ENCODE results near the gene PRND. TPM values are rescaled to one million over a fixed set of nuclear protein-coding genes. Genes with fewer than 3 reads are reported as not detected.
A peak's percentile ranks its signal among the peaks of the same experiment; 100 is the strongest.

PRND gene
- total RNA-seq, 4 donors from 2014 or later = under 0.01 TPM; not detected in 3

DNA sequence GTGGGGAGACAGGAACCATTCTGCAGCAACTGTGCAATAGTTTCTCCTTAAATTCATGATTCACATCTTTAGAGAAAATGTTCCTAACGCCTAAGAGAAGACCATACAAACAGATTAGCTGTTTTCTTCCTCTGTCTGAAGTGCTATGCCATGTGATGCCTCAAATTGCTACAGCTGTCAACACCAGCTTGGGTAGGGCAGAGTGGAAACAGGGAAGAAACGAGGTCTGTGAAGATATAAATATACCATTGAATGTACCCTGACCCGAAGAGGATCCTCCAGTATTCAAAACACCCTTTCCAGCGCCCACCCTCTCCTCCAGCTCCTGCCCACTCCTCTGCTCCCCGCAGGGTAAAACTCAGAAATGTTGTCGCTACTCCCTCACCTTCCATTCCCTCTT is 40.3 kb upstream of the PRND start:
- Histone ChIP-seq H3K4me1 (peaks cover 0 to 22% (median 7%) of the 10 kb centered on the region in 4 donors), H3K27me3 (no peaks in the 10 kb centered on the region), H3K9me3 (no peaks in the 10 kb centered on the region), H3K4me3 (no peak overlapping the region), H3K36me3 (no peaks in the 10 kb centered on the region), H3K27ac (no peak overlapping the region)
- DNase-seq (ENCODE audit: low spot score in 2 of 2) = no peak
- TF ChIP-seq EP300 (IDR thresholded peaks at IDR 0.05) (no peak), POLR2A (IDR thresholded peaks at IDR 0.05) (no peak)
- TF ChIP-seq, protein P1, sequence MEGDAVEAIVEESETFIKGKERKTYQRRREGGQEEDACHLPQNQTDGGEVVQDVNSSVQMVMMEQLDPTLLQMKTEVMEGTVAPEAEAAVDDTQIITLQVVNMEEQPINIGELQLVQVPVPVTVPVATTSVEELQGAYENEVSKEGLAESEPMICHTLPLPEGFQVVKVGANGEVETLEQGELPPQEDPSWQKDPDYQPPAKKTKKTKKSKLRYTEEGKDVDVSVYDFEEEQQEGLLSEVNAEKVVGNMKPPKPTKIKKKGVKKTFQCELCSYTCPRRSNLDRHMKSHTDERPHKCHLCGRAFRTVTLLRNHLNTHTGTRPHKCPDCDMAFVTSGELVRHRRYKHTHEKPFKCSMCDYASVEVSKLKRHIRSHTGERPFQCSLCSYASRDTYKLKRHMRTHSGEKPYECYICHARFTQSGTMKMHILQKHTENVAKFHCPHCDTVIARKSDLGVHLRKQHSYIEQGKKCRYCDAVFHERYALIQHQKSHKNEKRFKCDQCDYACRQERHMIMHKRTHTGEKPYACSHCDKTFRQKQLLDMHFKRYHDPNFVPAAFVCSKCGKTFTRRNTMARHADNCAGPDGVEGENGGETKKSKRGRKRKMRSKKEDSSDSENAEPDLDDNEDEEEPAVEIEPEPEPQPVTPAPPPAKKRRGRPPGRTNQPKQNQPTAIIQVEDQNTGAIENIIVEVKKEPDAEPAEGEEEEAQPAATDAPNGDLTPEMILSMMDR (IDR thresholded peaks at IDR 0.05) = no peak
- WGBS, 2 donors = 75 to 79% methylated on average over 6 of the region's 6 CpGs

- Histone ChIP-seq H3K27me3 (no peaks in the 10 kb centered on the region), H3K27ac (no peak overlapping the region), H3K9me3 (no peaks in the 10 kb centered on the region), H3K36me3 (no peaks in the 10 kb centered on the region), H3K4me1 (peaks cover 0 to 22% (median 7%) of the 10 kb centered on the region in 4 donors), H3K4me3 (no peak overlapping the region)
- 82 to 85% methylated on average over 5 of the region's 5 CpGs for WGBS, 2 donors
- DNase-seq (ENCODE audit: low spot score in 2 of 2) = no peak
- TF ChIP-seq EP300 (IDR thresholded peaks at IDR 0.05) = no peak
- no peak for TF ChIP-seq POLR2A (IDR thresholded peaks at IDR 0.05)
- TF ChIP-seq, protein P1 (IDR thresholded peaks at IDR 0.05) = no peak
Observed at GRCh38 chr20:4681991-4682401, 39.7 kb upstream of the PRND start.

DNA sequence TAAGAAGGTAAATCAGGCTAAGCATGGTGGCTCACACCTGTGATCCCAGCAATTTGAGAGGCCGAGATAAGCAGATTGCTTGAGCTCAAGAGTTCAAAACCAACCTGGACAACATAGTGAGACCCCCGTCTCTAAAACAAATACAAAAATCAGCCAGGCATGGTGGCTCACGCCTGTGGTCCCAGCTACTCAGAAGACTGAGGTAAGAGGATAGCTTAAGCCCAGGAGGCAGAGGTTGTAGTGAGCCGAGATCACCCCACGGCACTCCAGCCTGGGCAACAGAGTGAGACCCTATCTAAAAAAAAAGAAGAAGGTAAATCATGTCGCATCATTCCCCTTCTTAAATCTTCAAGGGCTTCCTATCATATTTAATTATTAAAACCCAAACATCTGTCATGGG is 39.0 kb upstream of the PRND start:
- 93 to 94% methylated on average over 6 of the region's 6 CpGs for WGBS, 2 donors
- Histone ChIP-seq H3K9me3 (no peaks in the 10 kb centered on the region), H3K4me1 (peaks cover 0 to 28% (median 8%) of the 10 kb centered on the region in 4 donors), H3K4me3 (no peak overlapping the region), H3K27ac (no peak overlapping the region), H3K27me3 (no peaks in the 10 kb centered on the region), H3K36me3 (no peaks in the 10 kb centered on the region)
- TF ChIP-seq, protein P1 (IDR thresholded peaks at IDR 0.05) = no peak
- TF ChIP-seq EP300 (IDR thresholded peaks at IDR 0.05) = no peak
- TF ChIP-seq POLR2A (IDR thresholded peaks at IDR 0.05) = no peak
- no peak for DNase-seq (ENCODE audit: low spot score in 2 of 2)

DNA sequence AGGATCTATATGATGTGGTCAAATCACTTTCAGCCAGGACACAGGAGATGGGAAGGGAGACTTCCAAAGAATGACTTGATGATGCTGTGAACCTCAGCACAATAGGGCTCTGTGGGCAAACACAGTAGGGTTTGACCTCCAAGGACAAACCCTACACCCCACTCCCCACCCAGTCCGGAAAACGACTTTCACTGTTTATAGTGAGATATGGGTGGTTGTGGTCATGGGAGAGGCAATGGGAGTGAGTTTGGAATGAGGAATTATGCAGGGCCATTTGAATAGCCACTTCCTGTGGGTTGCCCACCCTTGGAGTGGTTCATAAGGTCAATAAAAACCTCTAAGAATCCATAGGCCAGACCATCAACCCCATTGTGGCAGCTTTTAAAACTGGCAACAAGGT is 38.4 kb upstream of the PRND start:
- TF ChIP-seq EP300 (IDR thresholded peaks at IDR 0.05) (no peak), POLR2A (IDR thresholded peaks at IDR 0.05) (no peak)
- TF ChIP-seq, protein P1 (IDR thresholded peaks at IDR 0.05) = no peak
- Histone ChIP-seq H3K27me3 (no peaks in the 10 kb centered on the region), H3K27ac (peak overlapping the region in 1 of 4 donors; percentile 52), H3K36me3 (no peaks in the 10 kb centered on the region), H3K9me3 (no peaks in the 10 kb centered on the region), H3K4me3 (no peak overlapping the region), H3K4me1 (peaks cover 0 to 34% (median 11%) of the 10 kb centered on the region in 4 donors)
- WGBS, 2 donors = 32 to 38% methylated on average over 2 of the region's 2 CpGs
- no peak for DNase-seq (ENCODE audit: low spot score in 2 of 2)

DNA sequence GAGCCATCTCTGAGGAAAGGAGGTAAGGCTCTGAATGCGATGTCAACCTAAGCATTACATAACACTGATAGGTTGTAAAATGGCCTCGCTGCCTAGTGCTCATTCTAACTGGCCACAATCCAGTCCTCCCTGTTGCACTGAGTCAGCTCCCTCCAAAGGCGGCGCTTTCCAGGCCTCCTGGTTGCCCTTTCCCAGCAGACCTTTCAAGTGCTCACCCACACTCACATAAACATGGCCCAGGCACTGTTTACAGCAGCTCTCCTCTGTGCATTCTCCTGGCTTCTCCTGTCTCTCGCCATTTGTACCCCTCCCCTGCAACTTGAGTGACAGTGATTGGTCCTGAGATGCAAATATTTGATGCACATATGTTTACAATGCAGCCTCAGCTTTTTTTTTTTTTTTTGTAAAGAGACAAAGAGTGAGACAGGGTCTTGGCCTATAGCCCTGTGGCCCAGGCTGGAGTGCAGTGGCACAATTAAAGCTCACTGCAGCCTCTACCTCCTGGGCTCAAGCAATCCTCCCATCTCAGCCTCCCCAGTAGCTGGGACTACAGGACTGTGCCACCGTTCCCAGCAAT is 36.8 kb upstream of the PRND start:
- Histone ChIP-seq H3K4me1 (peaks cover 0 to 50% (median 15%) of the 10 kb centered on the region in 4 donors), H3K27ac (peak overlapping the region; percentile 99 to 100 (median 100)), H3K9me3 (no peaks in the 10 kb centered on the region), H3K27me3 (no peaks in the 10 kb centered on the region), H3K4me3 (no peak overlapping the region), H3K36me3 (no peaks in the 10 kb centered on the region)
- DNase-seq (ENCODE audit: low spot score in 2 of 2) = no peak
- TF ChIP-seq EP300 (IDR thresholded peaks at IDR 0.05) (no peak), POLR2A (IDR thresholded peaks at IDR 0.05) (no peak)
- TF ChIP-seq, protein P1 (IDR thresholded peaks at IDR 0.05) = no peak
- WGBS, 2 donors = 59 to 68% methylated on average over 6 of the region's 6 CpGs

All from tibial nerve (tissue), 4 donors.